ENCODE measurements around the gene MEGF11.

MEGF11 gene

GRCh38 chr15:65893060-65893459, 360.5 kb downstream of the MEGF11 start:
- TF ChIP-seq CTCF (conservative IDR thresholded peaks at IDR 0.05; ENCODE audit: control insufficient read depth, insufficient read depth, low read depth, low read length): no peak
- no peak overlapping the region for H3K4me3 ChIP-seq (ENCODE audit: control insufficient read depth, low read depth, low read length)
- DNase-seq (ENCODE audit: low read depth): no peak

- DNase-seq (ENCODE audit: low read depth): no peak
- no peak for TF ChIP-seq CTCF (conservative IDR thresholded peaks at IDR 0.05; ENCODE audit: control insufficient read depth, insufficient read depth, low read depth, low read length)
- H3K4me3 ChIP-seq (ENCODE audit: control insufficient read depth, low read depth, low read length): no peak overlapping the region
These were observed 364.6 kb downstream of the MEGF11 start for GRCh38 chr15:65888981-65889380.

- no peak for TF ChIP-seq CTCF (conservative IDR thresholded peaks at IDR 0.05; ENCODE audit: control insufficient read depth, insufficient read depth, low read depth, low read length)
- H3K4me3 ChIP-seq (ENCODE audit: control insufficient read depth, low read depth, low read length): no peak overlapping the region
- DNase-seq (ENCODE audit: low read depth): no peak
These were observed 366.0 kb downstream of the MEGF11 start for GRCh38 chr15:65887565-65887964.

GRCh38 chr15:65885668-65886218, 367.8 kb downstream of the MEGF11 start:
- DNase-seq (ENCODE audit: low read depth): no peak
- H3K4me3 ChIP-seq (ENCODE audit: control insufficient read depth, low read depth, low read length): no peak overlapping the region
- TF ChIP-seq CTCF (conservative IDR thresholded peaks at IDR 0.05; ENCODE audit: control insufficient read depth, insufficient read depth, low read depth, low read length): no peak

- no peak for TF ChIP-seq CTCF (conservative IDR thresholded peaks at IDR 0.05; ENCODE audit: control insufficient read depth, insufficient read depth, low read depth, low read length)
- H3K4me3 ChIP-seq (ENCODE audit: control insufficient read depth, low read depth, low read length): no peak overlapping the region
- DNase-seq (ENCODE audit: low read depth): no peak
These were observed 369.0 kb downstream of the MEGF11 start for GRCh38 chr15:65884511-65884910.

- no peak for TF ChIP-seq CTCF (conservative IDR thresholded peaks at IDR 0.05; ENCODE audit: control insufficient read depth, insufficient read depth, low read depth, low read length)
- no peak overlapping the region for H3K4me3 ChIP-seq (ENCODE audit: control insufficient read depth, low read depth, low read length)
- DNase-seq (ENCODE audit: low read depth): no peak
These were observed 370.0 kb downstream of the MEGF11 start for GRCh38 chr15:65883571-65883970.

Data from fibroblast of mammary gland (primary cell).